GM10266 (cell line): ENCODE measurements around the gene RBFOX1.

Experiments
- DNase-seq: peaks from one replicate; pipeline ENCODE4 v3.0.0; 2012; ENCODE audit errors: extremely low spot score
- CTCF ChIP-seq: IDR thresholded peaks from 2 replicates; pipeline ENCODE4 v1.5.1; 2012; ENCODE audit warnings: mild to moderate bottlenecking, low read depth; ENCODE audit not compliant: control insufficient read depth, insufficient read depth; ENCODE audit errors: missing control alignments

RBFOX1 gene

GRCh38 chr16:7512503-7512902, 179.9 kb downstream of the RBFOX1 start:
- no peak for DNase-seq
- no peak for TF ChIP-seq CTCF

GRCh38 chr16:7513429-7513828, 180.8 kb downstream of the RBFOX1 start:
- no peak for DNase-seq
- no peak for TF ChIP-seq CTCF

GRCh38 chr16:7515543-7515942, 182.9 kb downstream of the RBFOX1 start:
- no peak for DNase-seq
- no peak for TF ChIP-seq CTCF

GRCh38 chr16:7517496-7517895, 184.9 kb downstream of the RBFOX1 start:
- DNase-seq: no peak
- no peak for TF ChIP-seq CTCF

- DNase-seq: no peak
- TF ChIP-seq CTCF: no peak
Observed at GRCh38 chr16:7518158-7518557, 185.5 kb downstream of the RBFOX1 start.

- TF ChIP-seq CTCF: no peak
- DNase-seq: no peak
Observed at GRCh38 chr16:7521834-7522233, 189.2 kb downstream of the RBFOX1 start.

GRCh38 chr16:7524419-7524818, 191.8 kb downstream of the RBFOX1 start:
- no peak for TF ChIP-seq CTCF
- DNase-seq: no peak
